Tibial nerve (tissue), 4 donors: Measurements from ENCODE around the gene PNKD.

ENCODE experiments used
- CTCF ChIP-seq, 5 experiments: fragments of 200-600 bp in 3 of 5; fragments of 450-650 bp in 2 of 5; sonication (generic) in 3 of 5; IDR thresholded peaks; one replicate each; pipeline ENCODE4 v1.5.1; 2016 to 2019; ENCODE audit warnings: antibody characterized with exemption in 5 of 5, mild to moderate bottlenecking in 3 of 5, moderate library complexity in 2 of 5
- EP300 ChIP-seq, 2 donors: sonication (generic); formaldehyde crosslinking; IDR thresholded peaks; one replicate each; pipeline ENCODE4 v1.6.1; 2017; ENCODE audit warnings: antibody characterized with exemption in 2 of 2, mild to moderate bottlenecking in 1 of 2

- TF ChIP-seq CTCF (IDR thresholded peaks at IDR 0.05) = no peak
- TF ChIP-seq EP300 (IDR thresholded peaks at IDR 0.05) = no peak
These were observed 122.7 kb downstream of the PNKD start for GRCh38 chr2:218392891-218393462.
